Glutamatergic neuron (in vitro differentiated cells): Measurements from ENCODE around the gene RAPGEF3. TPM values are rescaled to one million over a fixed set of nuclear protein-coding genes. Genes with fewer than 3 reads are reported as not detected.

Source experiments
- DNase-seq: peaks from one replicate; pipeline ENCODE4 v3.0.0; 2022
- H3K27ac Mint-ChIP-seq: one replicate; pipeline ENCODE4 v1.8.0; 2020; ENCODE audit warnings: mild to moderate bottlenecking, mixed read lengths, inconsistent platforms; ENCODE audit not compliant: unreplicated experiment
- H3K27me3 Mint-ChIP-seq: one replicate; pipeline ENCODE4 v1.8.0; 2020; ENCODE audit warnings: mild to moderate bottlenecking, moderate library complexity, mixed read lengths, inconsistent platforms; ENCODE audit not compliant: unreplicated experiment
- H3K36me3 Mint-ChIP-seq: one replicate; pipeline ENCODE4 v1.8.0; 2020; ENCODE audit warnings: mild to moderate bottlenecking, mixed read lengths, inconsistent platforms; ENCODE audit not compliant: unreplicated experiment
- H3K4me1 Mint-ChIP-seq: one replicate; pipeline ENCODE4 v1.8.0; 2020; ENCODE audit warnings: mild to moderate bottlenecking, low read depth, mixed read lengths, inconsistent platforms; ENCODE audit not compliant: unreplicated experiment
- H3K4me3 Mint-ChIP-seq: one replicate; pipeline ENCODE4 v1.8.0; 2020; ENCODE audit warnings: mild to moderate bottlenecking, mixed read lengths, inconsistent platforms; ENCODE audit not compliant: unreplicated experiment
- H3K9me3 Mint-ChIP-seq: one replicate; pipeline ENCODE4 v1.8.0; 2020; ENCODE audit warnings: mild to moderate bottlenecking, moderate library complexity, mixed read lengths, inconsistent platforms; ENCODE audit not compliant: unreplicated experiment
- total RNA-seq: library from RNA; stranded (reverse); fragmentation: NEBNext Ultra II Directional; extraction: Animal tissue kit (Norgen Biotek cat#: 25700); gene quantifications from one replicate; pipeline ENCODE4 v1.2.1, GENCODE V29; 2021; ENCODE audit not compliant: unreplicated experiment
- TF ChIP-seq, protein P1 (sequence below): fragments of 200-600 bp; sonication (generic); IDR thresholded peaks from one replicate; pipeline ENCODE4 v1.5.0; 2021; ENCODE audit not compliant: partially characterized antibody, unreplicated experiment

Gene RAPGEF3
- total RNA-seq, 1 donor from 2014 or later, result 0.81 TPM

DNA sequence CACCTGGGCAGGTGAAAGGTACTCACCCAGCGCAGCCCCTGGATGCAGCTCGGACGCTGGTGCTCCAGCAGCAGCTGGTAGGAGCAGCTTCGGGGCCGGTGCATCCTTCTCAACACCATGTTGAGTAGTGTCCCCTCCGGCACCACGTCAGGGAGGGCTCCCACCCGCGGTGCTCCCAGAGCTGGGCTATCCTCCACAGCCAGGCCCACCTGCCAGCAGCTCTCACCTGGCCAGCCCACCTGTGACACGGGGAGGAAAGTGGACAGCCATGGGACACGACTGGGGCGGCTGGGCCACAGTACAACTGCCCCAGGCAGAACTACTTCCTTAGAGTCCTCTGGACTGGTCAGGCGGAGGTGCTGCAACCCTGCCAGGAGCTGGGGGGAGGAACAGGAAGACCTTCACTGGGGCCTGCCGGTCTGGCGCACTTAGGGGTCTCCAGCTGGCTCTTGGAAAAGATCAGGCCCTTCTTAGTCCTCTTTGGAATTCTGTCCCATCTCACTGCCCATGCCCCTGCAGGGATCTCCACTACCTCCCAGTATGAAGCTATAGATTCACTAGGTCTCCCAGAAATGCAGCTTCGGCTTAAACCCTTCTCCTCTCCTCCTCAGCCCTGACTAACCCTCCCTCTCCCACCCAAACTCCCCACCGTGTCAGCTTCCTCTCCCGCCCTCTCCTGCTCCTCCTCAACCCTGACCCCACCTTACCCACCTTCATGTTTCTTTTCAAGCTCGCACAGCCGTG lies 668 bp downstream of the RAPGEF3 start:
- Mint-ChIP-seq H3K27ac (no peak overlapping the region), H3K4me1 (peaks cover 8% of the 10 kb centered on the region), H3K36me3 (no peaks in the 10 kb centered on the region), H3K4me3 (peak overlapping the region; percentile 20), H3K9me3 (peaks cover 5% of the 10 kb centered on the region), H3K27me3 (peaks cover 7% of the 10 kb centered on the region)
- no peak for DNase-seq
- TF ChIP-seq, protein P1, sequence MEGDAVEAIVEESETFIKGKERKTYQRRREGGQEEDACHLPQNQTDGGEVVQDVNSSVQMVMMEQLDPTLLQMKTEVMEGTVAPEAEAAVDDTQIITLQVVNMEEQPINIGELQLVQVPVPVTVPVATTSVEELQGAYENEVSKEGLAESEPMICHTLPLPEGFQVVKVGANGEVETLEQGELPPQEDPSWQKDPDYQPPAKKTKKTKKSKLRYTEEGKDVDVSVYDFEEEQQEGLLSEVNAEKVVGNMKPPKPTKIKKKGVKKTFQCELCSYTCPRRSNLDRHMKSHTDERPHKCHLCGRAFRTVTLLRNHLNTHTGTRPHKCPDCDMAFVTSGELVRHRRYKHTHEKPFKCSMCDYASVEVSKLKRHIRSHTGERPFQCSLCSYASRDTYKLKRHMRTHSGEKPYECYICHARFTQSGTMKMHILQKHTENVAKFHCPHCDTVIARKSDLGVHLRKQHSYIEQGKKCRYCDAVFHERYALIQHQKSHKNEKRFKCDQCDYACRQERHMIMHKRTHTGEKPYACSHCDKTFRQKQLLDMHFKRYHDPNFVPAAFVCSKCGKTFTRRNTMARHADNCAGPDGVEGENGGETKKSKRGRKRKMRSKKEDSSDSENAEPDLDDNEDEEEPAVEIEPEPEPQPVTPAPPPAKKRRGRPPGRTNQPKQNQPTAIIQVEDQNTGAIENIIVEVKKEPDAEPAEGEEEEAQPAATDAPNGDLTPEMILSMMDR, result no peak

DNA sequence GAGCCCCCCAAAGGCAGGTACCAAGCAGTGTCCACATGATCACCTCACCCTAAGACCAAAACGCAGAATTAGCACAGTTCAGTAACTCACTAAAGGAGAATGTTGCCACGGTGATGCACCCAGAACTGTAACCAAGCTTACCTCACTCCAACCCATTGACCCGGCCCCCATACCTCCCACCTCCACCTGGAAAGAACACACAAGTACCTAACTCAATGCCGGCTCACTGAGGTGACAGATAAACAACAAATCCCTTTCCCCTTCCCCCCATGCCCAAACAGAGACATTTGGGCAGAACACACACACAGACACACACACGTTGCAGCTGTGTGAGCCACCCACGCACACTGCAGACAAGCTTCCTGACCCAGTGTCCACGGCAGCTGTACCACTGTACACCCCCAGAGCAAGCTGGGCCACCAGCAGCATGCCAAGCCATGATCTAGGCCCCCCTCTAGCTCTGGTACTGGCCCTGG lies 1.3 kb downstream of the RAPGEF3 start:
- Mint-ChIP-seq H3K27ac (no peak overlapping the region), H3K4me1 (peaks cover 2% of the 10 kb centered on the region)
- TF ChIP-seq, protein P1, result no peak

DNA sequence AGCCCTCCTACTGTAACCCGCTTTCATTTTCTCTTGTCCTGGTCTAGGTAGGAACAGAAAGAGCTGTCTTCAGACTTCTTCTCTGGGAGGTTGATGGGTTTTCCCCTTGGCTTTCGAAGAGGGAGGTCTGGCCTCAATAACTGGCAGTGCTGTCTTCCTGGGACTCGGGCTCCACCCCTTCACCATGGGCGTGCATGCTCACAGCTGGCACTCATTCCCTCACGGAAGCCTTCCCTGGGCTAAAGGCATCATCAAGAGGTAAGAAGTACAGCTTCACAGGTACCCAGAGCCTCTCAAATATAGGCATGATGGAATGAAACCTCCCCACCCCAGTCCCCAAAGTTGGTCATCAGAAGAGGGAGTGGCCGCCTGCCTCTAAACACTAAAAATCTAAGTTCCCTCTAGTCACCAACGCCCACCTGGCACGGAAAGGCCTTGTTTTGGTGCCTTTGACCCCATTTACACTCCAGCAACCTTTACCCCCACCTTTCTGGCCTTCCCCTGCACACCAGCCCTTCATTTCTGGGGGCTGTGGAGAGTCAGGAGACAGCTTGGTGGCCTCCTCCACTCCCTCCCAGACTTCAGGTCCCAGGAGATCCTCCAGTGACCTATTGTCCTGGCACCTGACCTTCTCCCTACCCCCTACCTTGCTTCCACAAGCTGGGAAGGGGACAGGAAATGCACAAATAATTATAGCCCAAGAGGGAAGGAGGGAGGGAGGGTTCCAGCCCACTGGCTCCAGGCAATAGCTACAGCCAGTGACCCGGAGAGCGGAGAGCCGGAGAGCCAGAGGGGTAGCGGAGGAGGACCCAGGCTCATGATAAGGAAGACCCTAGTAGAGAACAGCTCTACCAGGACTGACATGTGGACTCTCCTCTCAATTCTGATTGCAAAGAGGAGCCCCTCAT lies 2.8 kb downstream of the RAPGEF3 start:
- H3K9me3 Mint-ChIP-seq, result peaks cover 4% of the 10 kb centered on the region
- TF ChIP-seq, protein P1, result no peak
- no peaks in the 10 kb centered on the region for H3K36me3 Mint-ChIP-seq
- no peak overlapping the region for H3K4me3 Mint-ChIP-seq
- H3K27me3 Mint-ChIP-seq, result peaks cover 4% of the 10 kb centered on the region
- DNase-seq, result no peak
- H3K4me1 Mint-ChIP-seq, result no peaks in the 10 kb centered on the region
- no peak overlapping the region for H3K27ac Mint-ChIP-seq

More for the DNA sequence above, 1.3 kb downstream of the RAPGEF3 start:
- DNase-seq, result no peak
- H3K4me3 Mint-ChIP-seq, result peak overlapping the region; percentile 14
- peaks cover 6% of the 10 kb centered on the region for H3K27me3 Mint-ChIP-seq
- H3K36me3 Mint-ChIP-seq, result no peaks in the 10 kb centered on the region
- peaks cover 5% of the 10 kb centered on the region for H3K9me3 Mint-ChIP-seq

DNA sequence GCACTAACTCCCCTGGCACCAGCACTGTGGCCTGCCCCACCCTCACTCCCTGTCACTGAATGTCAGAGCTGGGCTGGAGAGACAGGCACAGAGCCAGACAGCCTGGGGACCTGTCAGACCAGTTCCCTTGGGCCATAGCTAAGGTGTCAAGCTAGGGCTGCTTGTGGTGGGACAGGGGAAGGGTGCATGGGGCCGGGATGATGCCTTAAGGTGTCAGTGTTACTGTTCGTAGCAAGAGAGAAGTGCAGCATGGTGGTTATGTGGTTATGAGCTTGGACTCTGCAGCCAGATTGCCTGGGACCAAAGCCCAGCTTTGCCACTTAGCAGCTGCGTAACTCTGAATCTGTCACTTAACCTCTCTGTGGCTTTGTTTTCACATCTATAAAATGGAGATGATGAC lies 3.8 kb downstream of the RAPGEF3 start:
- TF ChIP-seq, protein P1, result no peak
- Mint-ChIP-seq H3K9me3 (peaks cover 4% of the 10 kb centered on the region), H3K36me3 (no peaks in the 10 kb centered on the region), H3K27me3 (peaks cover 4% of the 10 kb centered on the region), H3K4me1 (no peaks in the 10 kb centered on the region), H3K27ac (no peak overlapping the region), H3K4me3 (no peak overlapping the region)
- DNase-seq, result no peak
